Measurements from ENCODE around the gene RRP12. TPM values are rescaled to one million over a fixed set of nuclear protein-coding genes. Genes with fewer than 3 reads are reported as not detected.

The RRP12 gene
- total and polyA plus RNA-seq, 9 of the 15 experiments (the other 6 are each of a cell fraction or from before 2014, with no cell fraction given), result 4.6 to 68.2 (median 21.8) TPM

- TF ChIP-seq, protein P1, sequence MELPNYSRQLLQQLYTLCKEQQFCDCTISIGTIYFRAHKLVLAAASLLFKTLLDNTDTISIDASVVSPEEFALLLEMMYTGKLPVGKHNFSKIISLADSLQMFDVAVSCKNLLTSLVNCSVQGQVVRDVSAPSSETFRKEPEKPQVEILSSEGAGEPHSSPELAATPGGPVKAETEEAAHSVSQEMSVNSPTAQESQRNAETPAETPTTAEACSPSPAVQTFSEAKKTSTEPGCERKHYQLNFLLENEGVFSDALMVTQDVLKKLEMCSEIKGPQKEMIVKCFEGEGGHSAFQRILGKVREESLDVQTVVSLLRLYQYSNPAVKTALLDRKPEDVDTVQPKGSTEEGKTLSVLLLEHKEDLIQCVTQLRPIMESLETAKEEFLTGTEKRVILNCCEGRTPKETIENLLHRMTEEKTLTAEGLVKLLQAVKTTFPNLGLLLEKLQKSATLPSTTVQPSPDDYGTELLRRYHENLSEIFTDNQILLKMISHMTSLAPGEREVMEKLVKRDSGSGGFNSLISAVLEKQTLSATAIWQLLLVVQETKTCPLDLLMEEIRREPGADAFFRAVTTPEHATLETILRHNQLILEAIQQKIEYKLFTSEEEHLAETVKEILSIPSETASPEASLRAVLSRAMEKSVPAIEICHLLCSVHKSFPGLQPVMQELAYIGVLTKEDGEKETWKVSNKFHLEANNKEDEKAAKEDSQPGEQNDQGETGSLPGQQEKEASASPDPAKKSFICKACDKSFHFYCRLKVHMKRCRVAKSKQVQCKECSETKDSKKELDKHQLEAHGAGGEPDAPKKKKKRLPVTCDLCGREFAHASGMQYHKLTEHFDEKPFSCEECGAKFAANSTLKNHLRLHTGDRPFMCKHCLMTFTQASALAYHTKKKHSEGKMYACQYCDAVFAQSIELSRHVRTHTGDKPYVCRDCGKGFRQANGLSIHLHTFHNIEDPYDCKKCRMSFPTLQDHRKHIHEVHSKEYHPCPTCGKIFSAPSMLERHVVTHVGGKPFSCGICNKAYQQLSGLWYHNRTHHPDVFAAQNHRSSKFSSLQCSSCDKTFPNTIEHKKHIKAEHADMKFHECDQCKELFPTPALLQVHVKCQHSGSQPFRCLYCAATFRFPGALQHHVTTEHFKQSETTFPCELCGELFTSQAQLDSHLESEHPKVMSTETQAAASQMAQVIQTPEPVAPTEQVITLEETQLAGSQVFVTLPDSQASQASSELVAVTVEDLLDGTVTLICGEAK (IDR thresholded peaks at IDR 0.05), result peak; percentile 52; the same call in 1 of the 2 replicates
- TF ChIP-seq, protein P1 (CRISPR knock-in tag; IDR thresholded peaks at IDR 0.05), result no peak
- TF ChIP-seq SREBF1 (IDR thresholded peaks at IDR 0.05; ENCODE audit: borderline replicate concordance, low read depth, low read length), result no peak
- TF ChIP-seq, protein P2, sequence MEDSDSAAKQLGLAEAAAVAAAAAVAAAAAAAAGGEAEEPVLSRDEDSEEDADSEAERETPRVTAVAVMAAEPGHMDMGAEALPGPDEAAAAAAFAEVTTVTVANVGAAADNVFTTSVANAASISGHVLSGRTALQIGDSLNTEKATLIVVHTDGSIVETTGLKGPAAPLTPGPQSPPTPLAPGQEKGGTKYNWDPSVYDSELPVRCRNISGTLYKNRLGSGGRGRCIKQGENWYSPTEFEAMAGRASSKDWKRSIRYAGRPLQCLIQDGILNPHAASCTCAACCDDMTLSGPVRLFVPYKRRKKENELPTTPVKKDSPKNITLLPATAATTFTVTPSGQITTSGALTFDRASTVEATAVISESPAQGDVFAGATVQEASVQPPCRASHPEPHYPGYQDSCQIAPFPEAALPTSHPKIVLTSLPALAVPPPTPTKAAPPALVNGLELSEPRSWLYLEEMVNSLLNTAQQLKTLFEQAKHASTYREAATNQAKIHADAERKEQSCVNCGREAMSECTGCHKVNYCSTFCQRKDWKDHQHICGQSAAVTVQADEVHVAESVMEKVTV (CRISPR knock-in tag; IDR thresholded peaks at IDR 0.05), result no peak
- TF ChIP-seq SAP30 (IDR thresholded peaks at IDR 0.05; ENCODE audit: borderline replicate concordance, insufficient read depth, low read depth, low read length, poor library complexity, severe bottlenecking), result no peak
- no peak for TF ChIP-seq KLF6 (CRISPR knock-in tag; IDR thresholded peaks at IDR 0.05; ENCODE audit: borderline replicate concordance)
- TF ChIP-seq FOSL1 (tag; conservative IDR thresholded peaks at IDR 0.05), result no peak
- no peak for TF ChIP-seq PYGO2 (tag; IDR thresholded peaks at IDR 0.05)
- no peak for TF ChIP-seq ZNF324 (CRISPR knock-in tag; IDR thresholded peaks at IDR 0.05)
- peak; percentile 93 for TF ChIP-seq SIN3B (IDR thresholded peaks at IDR 0.05; ENCODE audit: low read depth)
- TF ChIP-seq HNRNPH1 (optimal IDR thresholded peaks at IDR 0.05; ENCODE audit: low read depth, low read length), result no peak
- TF ChIP-seq, protein P3, sequence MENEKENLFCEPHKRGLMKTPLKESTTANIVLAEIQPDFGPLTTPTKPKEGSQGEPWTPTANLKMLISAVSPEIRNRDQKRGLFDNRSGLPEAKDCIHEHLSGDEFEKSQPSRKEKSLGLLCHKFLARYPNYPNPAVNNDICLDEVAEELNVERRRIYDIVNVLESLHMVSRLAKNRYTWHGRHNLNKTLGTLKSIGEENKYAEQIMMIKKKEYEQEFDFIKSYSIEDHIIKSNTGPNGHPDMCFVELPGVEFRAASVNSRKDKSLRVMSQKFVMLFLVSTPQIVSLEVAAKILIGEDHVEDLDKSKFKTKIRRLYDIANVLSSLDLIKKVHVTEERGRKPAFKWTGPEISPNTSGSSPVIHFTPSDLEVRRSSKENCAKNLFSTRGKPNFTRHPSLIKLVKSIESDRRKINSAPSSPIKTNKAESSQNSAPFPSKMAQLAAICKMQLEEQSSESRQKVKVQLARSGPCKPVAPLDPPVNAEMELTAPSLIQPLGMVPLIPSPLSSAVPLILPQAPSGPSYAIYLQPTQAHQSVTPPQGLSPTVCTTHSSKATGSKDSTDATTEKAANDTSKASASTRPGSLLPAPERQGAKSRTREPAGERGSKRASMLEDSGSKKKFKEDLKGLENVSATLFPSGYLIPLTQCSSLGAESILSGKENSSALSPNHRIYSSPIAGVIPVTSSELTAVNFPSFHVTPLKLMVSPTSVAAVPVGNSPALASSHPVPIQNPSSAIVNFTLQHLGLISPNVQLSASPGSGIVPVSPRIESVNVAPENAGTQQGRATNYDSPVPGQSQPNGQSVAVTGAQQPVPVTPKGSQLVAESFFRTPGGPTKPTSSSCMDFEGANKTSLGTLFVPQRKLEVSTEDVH (IDR thresholded peaks at IDR 0.05; ENCODE audit: low read depth, partially characterized antibody), result no peak
- peak; percentile 77 for TF ChIP-seq POLR2A (conservative IDR thresholded peaks at IDR 0.05)
Measured at GRCh38 chr10:97445722-97446639, 44.8 kb upstream of the RRP12 start, which contains the start of the genes EXOSC1 and ZDHHC16 (continued).

All from K562 (cell line).